Measurements from ENCODE around the gene EIF4G2. TPM values are rescaled to one million over a fixed set of nuclear protein-coding genes. Genes with fewer than 3 reads are reported as not detected.

EIF4G2 gene
- total and polyA plus RNA-seq, 2 experiments from 2014 or later = 503 to 638 TPM

DNA sequence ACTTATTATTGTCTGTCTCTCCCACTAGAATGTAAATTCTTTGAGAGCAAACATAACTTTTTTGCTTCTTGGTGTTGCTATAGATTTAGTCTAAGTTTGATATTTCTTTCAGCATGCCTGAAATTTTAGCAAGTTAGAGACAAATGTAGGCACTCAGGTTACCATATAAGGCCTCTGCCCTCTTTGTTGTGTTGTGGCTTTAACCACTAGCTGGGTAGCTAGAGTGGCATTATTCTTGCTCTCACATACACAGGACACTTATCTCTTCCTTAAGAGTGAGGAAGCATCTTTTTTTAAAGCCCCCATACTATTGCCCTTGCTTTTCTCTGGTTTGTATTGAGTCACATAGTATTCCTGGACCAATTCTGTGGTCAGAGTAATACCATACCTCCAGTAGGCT, 37.9 kb upstream of the EIF4G2 start:
- TF ChIP-seq EZH2phosphoT487 (IDR thresholded peaks at IDR 0.05; ENCODE audit: low read depth, severe bottlenecking, unreplicated experiment) (no peak), EZH2 (IDR thresholded peaks at IDR 0.05; ENCODE audit: borderline replicate concordance) (no peak)
- TF ChIP-seq, protein P1, sequence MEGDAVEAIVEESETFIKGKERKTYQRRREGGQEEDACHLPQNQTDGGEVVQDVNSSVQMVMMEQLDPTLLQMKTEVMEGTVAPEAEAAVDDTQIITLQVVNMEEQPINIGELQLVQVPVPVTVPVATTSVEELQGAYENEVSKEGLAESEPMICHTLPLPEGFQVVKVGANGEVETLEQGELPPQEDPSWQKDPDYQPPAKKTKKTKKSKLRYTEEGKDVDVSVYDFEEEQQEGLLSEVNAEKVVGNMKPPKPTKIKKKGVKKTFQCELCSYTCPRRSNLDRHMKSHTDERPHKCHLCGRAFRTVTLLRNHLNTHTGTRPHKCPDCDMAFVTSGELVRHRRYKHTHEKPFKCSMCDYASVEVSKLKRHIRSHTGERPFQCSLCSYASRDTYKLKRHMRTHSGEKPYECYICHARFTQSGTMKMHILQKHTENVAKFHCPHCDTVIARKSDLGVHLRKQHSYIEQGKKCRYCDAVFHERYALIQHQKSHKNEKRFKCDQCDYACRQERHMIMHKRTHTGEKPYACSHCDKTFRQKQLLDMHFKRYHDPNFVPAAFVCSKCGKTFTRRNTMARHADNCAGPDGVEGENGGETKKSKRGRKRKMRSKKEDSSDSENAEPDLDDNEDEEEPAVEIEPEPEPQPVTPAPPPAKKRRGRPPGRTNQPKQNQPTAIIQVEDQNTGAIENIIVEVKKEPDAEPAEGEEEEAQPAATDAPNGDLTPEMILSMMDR (IDR thresholded peaks at IDR 0.05; ENCODE audit: poor library complexity) = no peak
- Histone ChIP-seq H3K79me2 (no peaks in the 10 kb centered on the region), H3K36me3 (replicated peaks; ENCODE audit: insufficient read depth, low read depth) (no peaks in the 10 kb centered on the region), H3K4me2 (no peak overlapping the region), H3K4me3 (no peak overlapping the region), H3K4me1 (ENCODE audit: insufficient read depth) (peaks cover 3% of the 10 kb centered on the region), H4K20me1 (ENCODE audit: insufficient read depth, poor library complexity, severe bottlenecking) (no peaks in the 10 kb centered on the region), H3K9me3 (ENCODE audit: low read depth) (no peaks in the 10 kb centered on the region), H3K27me3 (no peaks in the 10 kb centered on the region), H2AFZ (no peak overlapping the region), H3K9me2 (replicated peaks; ENCODE audit: insufficient read depth) (no peaks in the 10 kb centered on the region), H3K27ac (no peak overlapping the region)
- DNase-seq (ENCODE audit: low spot score) = no peak

GRCh38 chr11:10845589-10845988, 36.9 kb upstream of the EIF4G2 start:
- WGBS (ENCODE audit: low lambda C conversion rate, missing lambda C conversion rate) = 95% methylated on average over 2 of the region's 2 CpGs
- Histone ChIP-seq H3K27me3 (no peaks in the 10 kb centered on the region), H3K79me2 (no peaks in the 10 kb centered on the region), H3K27ac (no peak overlapping the region), H2AFZ (no peak overlapping the region), H3K4me2 (no peak overlapping the region), H3K36me3 (replicated peaks; ENCODE audit: insufficient read depth, low read depth) (no peaks in the 10 kb centered on the region), H3K4me1 (ENCODE audit: insufficient read depth) (peaks cover 3% of the 10 kb centered on the region), H3K9me3 (ENCODE audit: low read depth) (no peaks in the 10 kb centered on the region), H3K4me3 (no peak overlapping the region), H3K9me2 (replicated peaks; ENCODE audit: insufficient read depth) (no peaks in the 10 kb centered on the region), H4K20me1 (ENCODE audit: insufficient read depth, poor library complexity, severe bottlenecking) (no peaks in the 10 kb centered on the region)
- DNase-seq (ENCODE audit: low spot score) = no peak
- TF ChIP-seq EZH2 (IDR thresholded peaks at IDR 0.05; ENCODE audit: borderline replicate concordance) (no peak), EZH2phosphoT487 (IDR thresholded peaks at IDR 0.05; ENCODE audit: low read depth, severe bottlenecking, unreplicated experiment) (no peak)
- TF ChIP-seq, protein P1 (IDR thresholded peaks at IDR 0.05; ENCODE audit: poor library complexity) = no peak

DNA sequence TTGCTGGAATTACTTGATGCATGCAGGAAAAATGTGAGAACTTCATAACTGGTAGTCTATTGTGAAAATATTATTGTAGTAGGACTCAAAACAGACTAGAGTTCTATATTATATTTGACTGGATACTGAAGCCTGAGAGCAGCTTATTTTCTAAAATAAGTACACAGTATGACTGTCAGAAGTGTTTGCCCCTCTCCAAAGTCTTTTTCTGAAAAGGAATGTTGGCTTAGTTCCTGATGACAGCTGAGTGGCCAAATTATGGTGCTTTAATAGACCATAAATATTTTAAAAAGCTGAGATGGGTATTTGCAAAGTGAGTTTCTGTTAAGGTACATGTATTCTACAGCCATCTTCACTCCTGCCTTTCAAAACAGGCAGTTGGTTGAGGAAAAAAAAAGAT, 36.1 kb upstream of the EIF4G2 start:
- Histone ChIP-seq H2AFZ (no peak overlapping the region), H3K27ac (no peak overlapping the region)

DNA sequence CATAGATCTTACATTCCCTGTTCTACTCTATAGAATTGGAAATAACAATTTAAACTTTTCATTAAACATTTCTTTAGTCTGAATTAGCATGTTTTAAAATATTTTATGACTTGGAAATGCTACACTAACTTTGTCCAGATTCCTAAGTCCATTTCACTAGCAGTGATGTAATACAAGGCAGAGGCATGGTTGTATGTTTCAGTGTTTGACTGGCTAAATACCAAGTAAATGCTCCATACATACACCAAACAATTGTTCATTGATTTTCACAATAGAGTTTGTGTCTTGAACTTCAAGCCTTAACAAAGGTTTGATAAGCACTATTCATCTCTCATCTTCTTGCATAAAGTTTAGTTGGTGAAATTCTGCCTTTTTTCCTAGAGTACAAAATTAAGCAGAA, 35.6 kb upstream of the EIF4G2 start:
- Histone ChIP-seq H2AFZ (no peak overlapping the region), H3K4me1 (ENCODE audit: insufficient read depth) (peaks cover 3% of the 10 kb centered on the region), H3K9me2 (replicated peaks; ENCODE audit: insufficient read depth) (no peaks in the 10 kb centered on the region), H3K4me2 (no peak overlapping the region), H3K9me3 (ENCODE audit: low read depth) (no peaks in the 10 kb centered on the region), H3K36me3 (replicated peaks; ENCODE audit: insufficient read depth, low read depth) (no peaks in the 10 kb centered on the region), H3K27ac (no peak overlapping the region), H3K27me3 (no peaks in the 10 kb centered on the region), H3K79me2 (no peaks in the 10 kb centered on the region), H4K20me1 (ENCODE audit: insufficient read depth, poor library complexity, severe bottlenecking) (no peaks in the 10 kb centered on the region), H3K4me3 (no peak overlapping the region)
- DNase-seq (ENCODE audit: low spot score) = no peak
- TF ChIP-seq EZH2phosphoT487 (IDR thresholded peaks at IDR 0.05; ENCODE audit: low read depth, severe bottlenecking, unreplicated experiment) (no peak), EZH2 (IDR thresholded peaks at IDR 0.05; ENCODE audit: borderline replicate concordance) (no peak)
- TF ChIP-seq, protein P1 (IDR thresholded peaks at IDR 0.05; ENCODE audit: poor library complexity) = no peak

More for the DNA sequence above, 36.1 kb upstream of the EIF4G2 start:
- Histone ChIP-seq H3K27me3 (no peaks in the 10 kb centered on the region), H3K4me3 (no peak overlapping the region), H3K36me3 (replicated peaks; ENCODE audit: insufficient read depth, low read depth) (no peaks in the 10 kb centered on the region), H4K20me1 (ENCODE audit: insufficient read depth, poor library complexity, severe bottlenecking) (no peaks in the 10 kb centered on the region), H3K4me2 (no peak overlapping the region), H3K4me1 (ENCODE audit: insufficient read depth) (peaks cover 3% of the 10 kb centered on the region), H3K79me2 (no peaks in the 10 kb centered on the region), H3K9me3 (ENCODE audit: low read depth) (no peaks in the 10 kb centered on the region), H3K9me2 (replicated peaks; ENCODE audit: insufficient read depth) (no peaks in the 10 kb centered on the region)
- TF ChIP-seq, protein P1 (IDR thresholded peaks at IDR 0.05; ENCODE audit: poor library complexity) = no peak
- TF ChIP-seq EZH2 (IDR thresholded peaks at IDR 0.05; ENCODE audit: borderline replicate concordance) = no peak
- DNase-seq (ENCODE audit: low spot score) = no peak
